Activated CD8-positive, alpha-beta T cell treated with anti-CD3 and anti-CD28 coated beads for 36 hours (primary cell): ENCODE measurements around the gene RAB19. TPM values are rescaled to one million over a fixed set of nuclear protein-coding genes. Genes with fewer than 3 reads are reported as not detected.

Experiments
- ATAC-seq: fragments of 200-7000 bp; cut with Tn5 transposase; one replicate; pipeline ENCODE4 v1.10.0; 2021; ENCODE audit warnings: mild to moderate bottlenecking, moderate library complexity
- CTCF ChIA-PET: fragments of 350-600 bp; sonication (Branson Sonifier 250); formaldehyde crosslinking; loops from one replicate; lab custom pipeline; 2021; ENCODE audit warnings: antibody characterized with exemption; lab: Charles Lee
- POLR2A ChIA-PET: fragments of 350-600 bp; sonication (Branson Sonifier 250); formaldehyde crosslinking; loops from one replicate; lab custom pipeline; 2021; ENCODE audit warnings: antibody characterized with exemption; lab: Charles Lee
- DNase-seq: peaks from one replicate; pipeline ENCODE4 v3.0.0-alpha.2; 2020
- H3K27ac Mint-ChIP-seq: one replicate; pipeline ENCODE4 v1.8.0; 2021; ENCODE audit warnings: mild to moderate bottlenecking, mixed read lengths
- H3K27me3 Mint-ChIP-seq: one replicate; pipeline ENCODE4 v1.8.0; 2021; ENCODE audit warnings: mixed read lengths
- H3K36me3 Mint-ChIP-seq: one replicate; pipeline ENCODE4 v1.8.0; 2021; ENCODE audit warnings: low read depth, mixed read lengths
- H3K4me1 Mint-ChIP-seq: one replicate; pipeline ENCODE4 v1.8.0; 2021; ENCODE audit warnings: low read depth, mixed read lengths
- H3K4me3 Mint-ChIP-seq: one replicate; pipeline ENCODE4 v1.8.0; 2021; ENCODE audit warnings: mild to moderate bottlenecking, moderate library complexity, mixed read lengths
- H3K9me3 Mint-ChIP-seq: one replicate; pipeline ENCODE4 v1.8.0; 2021; ENCODE audit warnings: mixed read lengths
- CTCF ChIP-seq: fragments of 200-600 bp; IDR thresholded peaks from one replicate; pipeline ENCODE4 v1.8.0; 2022; ENCODE audit warnings: antibody characterized with exemption, mild to moderate bottlenecking
- intact Hi-C: fragments of 100-400 bp; cut with micrococcal nuclease; formaldehyde crosslinking; loops from one replicate; pipeline ENCODE4 v1.10.0; 2022
- total RNA-seq, 2 experiments: library from RNA; stranded (reverse); gene quantifications; one replicate each; pipeline ENCODE4 v1.2.3, GENCODE V29; 2021

Gene RAB19
- total RNA-seq, 2 experiments from 2014 or later, result 5.6 to 6.4 TPM

DNA sequence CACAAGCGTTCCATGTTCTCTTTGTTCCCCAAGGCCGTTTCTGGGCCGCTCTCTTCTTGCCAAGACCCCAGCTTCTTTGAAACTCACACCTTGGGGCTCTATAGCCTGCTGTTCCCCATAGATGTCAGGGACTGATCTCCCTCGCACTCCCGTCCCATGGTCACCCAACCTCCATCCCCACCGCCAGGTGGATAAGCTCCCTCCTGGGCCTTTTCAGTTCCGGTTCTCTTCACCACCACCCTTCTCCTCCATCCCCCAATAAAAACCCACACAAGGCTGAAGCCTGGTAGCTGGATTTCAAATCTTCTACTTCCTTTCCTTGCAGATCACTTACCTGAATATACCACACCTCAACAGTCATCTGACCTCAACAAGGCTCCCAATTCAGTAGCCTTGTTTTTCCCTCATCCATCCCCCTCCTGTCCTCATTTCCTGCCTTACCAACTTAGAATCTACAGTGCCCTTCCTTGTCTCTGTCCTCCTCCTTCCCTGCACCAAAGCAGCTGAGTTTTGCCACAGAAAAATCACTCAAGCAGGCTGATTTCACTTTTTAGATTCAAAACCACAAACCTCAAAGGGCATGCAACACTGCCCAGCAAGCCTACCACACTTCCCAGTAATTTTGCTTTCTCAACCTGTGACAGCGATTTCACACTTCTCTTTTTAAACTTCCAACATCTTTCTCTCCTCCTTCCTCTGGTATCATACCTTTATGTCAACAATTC lies 13.2 kb upstream of the RAB19 start:
- H3K4me3 Mint-ChIP-seq, result no peak overlapping the region
- ChIA-PET POLR2A (interaction anchor here (0.7 to 4.1 kb wide), 7 partner anchors 10 to 87 kb away, joined by 3 to 34 read pairs (median 5); partner anchors contain the start of gene RAB19), CTCF (interaction anchor here (1.3 kb wide), 1 partner anchor 53 kb away, joined by 5 read pairs; no protein-coding TSS in a partner anchor)
- no peaks in the 10 kb centered on the region for H3K9me3 Mint-ChIP-seq
- peak; percentile 32 for ATAC-seq
- no peak overlapping the region for H3K27ac Mint-ChIP-seq
- intact Hi-C loops, result no loop called here
- peaks cover 3% of the 10 kb centered on the region for H3K4me1 Mint-ChIP-seq
- DNase-seq, result peak; percentile 45
- peaks cover 10% of the 10 kb centered on the region for H3K36me3 Mint-ChIP-seq
- no peak for TF ChIP-seq CTCF
- no peaks in the 10 kb centered on the region for H3K27me3 Mint-ChIP-seq

- no peak for DNase-seq
- POLR2A ChIA-PET, result interaction anchor here (1.3 to 4.1 kb wide), 4 partner anchors 8 to 32 kb away, joined by 3 to 34 read pairs (median 10); no protein-coding TSS in a partner anchor
- H3K27ac Mint-ChIP-seq, result no peak overlapping the region
- no peak for ATAC-seq
- CTCF ChIA-PET, result no interaction called here
- no peaks in the 10 kb centered on the region for H3K9me3 Mint-ChIP-seq
- no peak for TF ChIP-seq CTCF
- no peaks in the 10 kb centered on the region for H3K27me3 Mint-ChIP-seq
- intact Hi-C loops, result no loop called here
- H3K4me1 Mint-ChIP-seq, result peaks cover 8% of the 10 kb centered on the region
- H3K4me3 Mint-ChIP-seq, result no peak overlapping the region
- peaks cover 8% of the 10 kb centered on the region for H3K36me3 Mint-ChIP-seq
Measured at GRCh38 chr7:140391634-140392033, 12.2 kb upstream of the RAB19 start.

DNA sequence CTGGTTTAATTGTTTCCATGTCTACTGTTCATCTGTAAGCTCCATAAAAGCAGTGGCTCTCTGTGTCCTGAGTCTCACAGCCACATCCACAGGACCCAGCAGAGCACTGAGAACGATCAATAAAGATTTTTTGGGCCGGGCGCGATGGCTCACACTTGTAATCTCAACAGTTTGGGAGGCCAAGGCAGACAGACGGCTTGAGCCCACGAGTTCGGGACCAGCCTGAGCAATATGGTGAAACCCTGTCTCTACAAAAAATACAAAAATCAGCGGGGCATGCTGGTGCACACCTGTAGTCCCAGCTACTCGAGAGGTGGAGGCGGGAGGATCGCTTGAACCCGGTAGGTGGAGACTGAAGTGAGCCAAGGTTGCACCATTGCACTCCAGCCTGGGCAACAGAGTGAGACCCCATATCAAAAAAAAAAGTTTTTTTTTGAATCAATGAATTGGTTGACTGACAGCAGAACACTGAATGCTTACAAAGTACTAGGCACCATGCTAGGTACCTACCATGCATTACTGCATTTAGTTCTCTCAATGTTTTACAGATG lies 10.0 kb upstream of the RAB19 start:
- Mint-ChIP-seq H3K9me3 (no peaks in the 10 kb centered on the region), H3K27ac (no peak overlapping the region), H3K4me1 (peaks cover 8% of the 10 kb centered on the region), H3K36me3 (peaks cover 6% of the 10 kb centered on the region), H3K27me3 (no peaks in the 10 kb centered on the region), H3K4me3 (no peak overlapping the region)
- POLR2A ChIA-PET, result interaction anchor here (0.9 to 1.7 kb wide), 4 partner anchors 10 to 17 kb away, joined by 3 to 8 read pairs (median 4); no protein-coding TSS in a partner anchor
- ATAC-seq (no peak), DNase-seq (no peak)
- TF ChIP-seq CTCF, result no peak
- CTCF ChIA-PET, result interaction anchor here (0.8 to 0.9 kb wide), 3 partner anchors 11 to 18 kb away, joined by 3 read pairs; no protein-coding TSS in a partner anchor
- intact Hi-C loops, result no loop called here

- H3K4me1 Mint-ChIP-seq, result peaks cover 24% of the 10 kb centered on the region
Measured at GRCh38 chr7:140397784-140398750, 5.8 kb upstream of the RAB19 start, which contains the start of gene SLC37A3. Gene SLC37A3, minus strand, starts transcription at chr7:140398530. Its CDS starts 16,004 bp downstream, at chr7:140382526.

More at GRCh38 chr7:140397784-140398750, 5.8 kb upstream of the RAB19 start, which contains the start of gene SLC37A3:
- ChIA-PET CTCF (interaction anchor here (1.0 to 1.7 kb wide), 2 partner anchors 22 to 78 kb away, joined by 3 to 7 read pairs; no protein-coding TSS in a partner anchor), POLR2A (interaction anchor here (0.6 to 2.7 kb wide), 11 partner anchors 9 to 80 kb away, joined by 3 to 12 read pairs (median 4); no protein-coding TSS in a partner anchor)
- DNase-seq, result peak; percentile 90
- intact Hi-C loops, result no loop called here
- no peaks in the 10 kb centered on the region for H3K9me3 Mint-ChIP-seq
- H3K4me3 Mint-ChIP-seq, result peak within 1 kb of the TSS; percentile 88
- no peak for TF ChIP-seq CTCF
- H3K27ac Mint-ChIP-seq, result peak within 1 kb of the TSS; percentile 91
- H3K36me3 Mint-ChIP-seq, result no peaks in the 10 kb centered on the region
- no peaks in the 10 kb centered on the region for H3K27me3 Mint-ChIP-seq
- peak; percentile 89 for ATAC-seq
